Esophagus squamous epithelium (tissue), 4 donors: ENCODE measurements around the gene CNTNAP2.

Source experiments
- CTCF ChIP-seq, 6 experiments: fragments of 450-650 bp in 4 of 6; fragments of 200-600 bp in 2 of 6; sonication (generic) in 2 of 6; IDR thresholded peaks; one replicate each; pipeline ENCODE4 v1.5.1; 2016 to 2019; ENCODE audit warnings: antibody characterized with exemption in 6 of 6, mild to moderate bottlenecking in 4 of 6, moderate library complexity in 4 of 6
- POLR2A ChIP-seq, 4 donors: fragments of 450-650 bp; IDR thresholded peaks; one replicate each; pipeline ENCODE4 v1.6.1; 2017; ENCODE audit warnings: antibody characterized with exemption in 4 of 4, mild to moderate bottlenecking in 4 of 4, moderate library complexity in 3 of 4

- TF ChIP-seq CTCF (IDR thresholded peaks at IDR 0.05) (no peak), POLR2A (IDR thresholded peaks at IDR 0.05) (no peak)
Measured at GRCh38 chr7:148218603-148219002, 2102.0 kb downstream of the CNTNAP2 start.
